HG02588 (cell line): ENCODE results near the gene SPATA3.
A peak's percentile ranks its signal among the peaks of the same experiment; 100 is the strongest.

Experiments used
- ATAC-seq: cut with Tn5 transposase; IDR thresholded peaks from one replicate; pipeline ENCODE4 v1.9.1; 2021; ENCODE audit warnings: mild to moderate bottlenecking, moderate library complexity; ENCODE audit not compliant: unreplicated experiment

SPATA3 gene

GRCh38 chr2:230995821-230996220, at the start of gene SPATA3:
SPATA3 (plus strand) TSS chr2:230996121; CDS start chr2:230996234, 113 bp downstream.
- no peak for ATAC-seq

- ATAC-seq = no peak
These were observed 49.3 kb upstream of the SPATA3 start for GRCh38 chr2:230946429-230947234.

- ATAC-seq = no peak
These were observed 48.7 kb upstream of the SPATA3 start for GRCh38 chr2:230947235-230947576.

- no peak for ATAC-seq
These were observed 48.0 kb upstream of the SPATA3 start for GRCh38 chr2:230947908-230948365.

- peak; percentile 60 for ATAC-seq
These were observed 45.7 kb upstream of the SPATA3 start for GRCh38 chr2:230949966-230950873.

- no peak for ATAC-seq
These were observed 45.0 kb upstream of the SPATA3 start for GRCh38 chr2:230950874-230951339.

GRCh38 chr2:230951396-230951795, 44.5 kb upstream of the SPATA3 start:
- no peak for ATAC-seq

- no peak for ATAC-seq
These were observed 43.5 kb upstream of the SPATA3 start for GRCh38 chr2:230952226-230952956.

GRCh38 chr2:230953845-230954244, 42.1 kb upstream of the SPATA3 start:
- ATAC-seq = peak; percentile 24

- no peak for ATAC-seq
These were observed 41.2 kb upstream of the SPATA3 start for GRCh38 chr2:230954746-230955145.

GRCh38 chr2:230955163-230955737, 40.7 kb upstream of the SPATA3 start:
- no peak for ATAC-seq

- ATAC-seq = peak; percentile 71
These were observed 38.8 kb upstream of the SPATA3 start for GRCh38 chr2:230956827-230957755.

- ATAC-seq = no peak
These were observed 38.0 kb upstream of the SPATA3 start for GRCh38 chr2:230957756-230958391.

GRCh38 chr2:230958820-230959756, 36.8 kb upstream of the SPATA3 start:
- no peak for ATAC-seq

- no peak for ATAC-seq
These were observed 35.9 kb upstream of the SPATA3 start for GRCh38 chr2:230960026-230960425.

- no peak for ATAC-seq
These were observed 34.8 kb upstream of the SPATA3 start for GRCh38 chr2:230961091-230961491.

- no peak for ATAC-seq
These were observed 31.7 kb upstream of the SPATA3 start for GRCh38 chr2:230964136-230964730.

- no peak for ATAC-seq
These were observed 28.8 kb upstream of the SPATA3 start for GRCh38 chr2:230967113-230967512.
